ENCODE data around the gene SIVA1.

The SIVA1 gene

DNA sequence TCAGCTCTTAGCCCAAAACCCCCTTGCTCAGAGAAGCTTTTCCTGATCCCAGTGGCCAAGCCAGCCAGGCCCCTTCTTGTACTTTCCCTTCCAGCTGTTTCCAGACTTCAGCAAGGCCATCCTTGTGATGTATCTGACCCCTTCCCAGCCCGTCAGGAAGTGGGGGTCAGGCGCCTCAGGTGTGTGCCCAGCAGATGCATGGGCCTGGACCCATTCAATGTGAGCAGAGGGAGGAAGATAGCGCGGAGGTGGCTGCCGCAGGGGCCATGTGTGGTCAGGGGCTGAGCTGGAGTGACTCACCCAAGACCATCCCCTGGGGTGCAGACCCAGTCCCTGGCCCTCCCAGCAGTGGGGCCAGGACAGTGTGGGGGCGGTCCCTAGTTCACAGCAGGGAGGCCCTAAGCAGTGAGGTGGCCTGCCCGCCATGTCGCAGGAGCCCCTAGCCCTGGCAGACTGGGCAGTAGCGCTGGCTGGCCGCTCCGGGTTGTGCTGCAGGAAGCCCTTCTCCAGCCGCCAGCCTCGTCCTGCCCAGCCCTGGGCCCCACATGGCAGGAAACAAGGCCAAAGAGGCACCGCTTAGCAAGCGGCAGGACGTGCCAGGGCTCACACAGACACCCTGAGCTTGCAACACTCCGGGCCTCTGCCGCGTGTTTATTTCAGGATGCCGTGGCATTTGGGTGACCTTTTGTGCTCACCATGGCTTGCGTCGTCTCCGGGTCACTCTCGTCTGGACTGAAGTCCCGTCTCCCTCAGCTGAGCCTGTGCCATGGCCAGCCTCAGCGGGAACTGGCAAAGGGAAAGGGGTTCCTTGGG, 16.9 kb upstream of the SIVA1 start:
- no peak for ATAC-seq
- no peak for TF ChIP-seq PPARA (CRISPR knock-in tag; IDR thresholded peaks at IDR 0.05; ENCODE audit: borderline replicate concordance)
- no peak for TF ChIP-seq CSDC2 (CRISPR knock-in tag; IDR thresholded peaks at IDR 0.05)
- TF ChIP-seq GLIS3 (CRISPR knock-in tag; IDR thresholded peaks at IDR 0.05) = no peak
- no peak for TF ChIP-seq TOX (CRISPR knock-in tag; IDR thresholded peaks at IDR 0.05; ENCODE audit: borderline replicate concordance)
- no peak for TF ChIP-seq ARNTL (CRISPR knock-in tag; IDR thresholded peaks at IDR 0.05; ENCODE audit: borderline replicate concordance, low read depth)
- no peak for TF ChIP-seq ISL1 (CRISPR knock-in tag; IDR thresholded peaks at IDR 0.05)
- TF ChIP-seq, protein P1, sequence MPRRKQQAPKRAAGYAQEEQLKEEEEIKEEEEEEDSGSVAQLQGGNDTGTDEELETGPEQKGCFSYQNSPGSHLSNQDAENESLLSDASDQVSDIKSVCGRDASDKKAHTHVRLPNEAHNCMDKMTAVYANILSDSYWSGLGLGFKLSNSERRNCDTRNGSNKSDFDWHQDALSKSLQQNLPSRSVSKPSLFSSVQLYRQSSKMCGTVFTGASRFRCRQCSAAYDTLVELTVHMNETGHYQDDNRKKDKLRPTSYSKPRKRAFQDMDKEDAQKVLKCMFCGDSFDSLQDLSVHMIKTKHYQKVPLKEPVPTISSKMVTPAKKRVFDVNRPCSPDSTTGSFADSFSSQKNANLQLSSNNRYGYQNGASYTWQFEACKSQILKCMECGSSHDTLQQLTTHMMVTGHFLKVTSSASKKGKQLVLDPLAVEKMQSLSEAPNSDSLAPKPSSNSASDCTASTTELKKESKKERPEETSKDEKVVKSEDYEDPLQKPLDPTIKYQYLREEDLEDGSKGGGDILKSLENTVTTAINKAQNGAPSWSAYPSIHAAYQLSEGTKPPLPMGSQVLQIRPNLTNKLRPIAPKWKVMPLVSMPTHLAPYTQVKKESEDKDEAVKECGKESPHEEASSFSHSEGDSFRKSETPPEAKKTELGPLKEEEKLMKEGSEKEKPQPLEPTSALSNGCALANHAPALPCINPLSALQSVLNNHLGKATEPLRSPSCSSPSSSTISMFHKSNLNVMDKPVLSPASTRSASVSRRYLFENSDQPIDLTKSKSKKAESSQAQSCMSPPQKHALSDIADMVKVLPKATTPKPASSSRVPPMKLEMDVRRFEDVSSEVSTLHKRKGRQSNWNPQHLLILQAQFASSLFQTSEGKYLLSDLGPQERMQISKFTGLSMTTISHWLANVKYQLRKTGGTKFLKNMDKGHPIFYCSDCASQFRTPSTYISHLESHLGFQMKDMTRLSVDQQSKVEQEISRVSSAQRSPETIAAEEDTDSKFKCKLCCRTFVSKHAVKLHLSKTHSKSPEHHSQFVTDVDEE (CRISPR knock-in tag; IDR thresholded peaks at IDR 0.05) = no peak
- no peak for TF ChIP-seq TCF4 (CRISPR knock-in tag; IDR thresholded peaks at IDR 0.05; ENCODE audit: borderline replicate concordance)
- no peak for TF ChIP-seq ESRRG (CRISPR knock-in tag; IDR thresholded peaks at IDR 0.05)
- TF ChIP-seq BACH2 (CRISPR knock-in tag; IDR thresholded peaks at IDR 0.05; ENCODE audit: borderline replicate concordance) = no peak
- no peak for TF ChIP-seq RARB (CRISPR knock-in tag; IDR thresholded peaks at IDR 0.05)
- TF ChIP-seq ZNF8 (CRISPR knock-in tag; IDR thresholded peaks at IDR 0.05) = no peak
- no peak for TF ChIP-seq ZNF70 (CRISPR knock-in tag; IDR thresholded peaks at IDR 0.05)
- no peak for TF ChIP-seq ZNF565 (CRISPR knock-in tag; conservative IDR thresholded peaks at IDR 0.05; ENCODE audit: low read depth)
- TF ChIP-seq SNAI2 (CRISPR knock-in tag; IDR thresholded peaks at IDR 0.05) = no peak
- TF ChIP-seq, protein P2, sequence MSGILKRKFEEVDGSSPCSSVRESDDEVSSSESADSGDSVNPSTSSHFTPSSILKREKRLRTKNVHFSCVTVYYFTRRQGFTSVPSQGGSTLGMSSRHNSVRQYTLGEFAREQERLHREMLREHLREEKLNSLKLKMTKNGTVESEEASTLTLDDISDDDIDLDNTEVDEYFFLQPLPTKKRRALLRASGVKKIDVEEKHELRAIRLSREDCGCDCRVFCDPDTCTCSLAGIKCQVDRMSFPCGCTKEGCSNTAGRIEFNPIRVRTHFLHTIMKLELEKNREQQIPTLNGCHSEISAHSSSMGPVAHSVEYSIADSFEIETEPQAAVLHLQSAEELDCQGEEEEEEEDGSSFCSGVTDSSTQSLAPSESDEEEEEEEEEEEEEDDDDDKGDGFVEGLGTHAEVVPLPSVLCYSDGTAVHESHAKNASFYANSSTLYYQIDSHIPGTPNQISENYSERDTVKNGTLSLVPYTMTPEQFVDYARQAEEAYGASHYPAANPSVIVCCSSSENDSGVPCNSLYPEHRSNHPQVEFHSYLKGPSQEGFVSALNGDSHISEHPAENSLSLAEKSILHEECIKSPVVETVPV (CRISPR knock-in tag; IDR thresholded peaks at IDR 0.05) = no peak
- TF ChIP-seq ZFP30 (CRISPR knock-in tag; IDR thresholded peaks at IDR 0.05) = no peak

DNA sequence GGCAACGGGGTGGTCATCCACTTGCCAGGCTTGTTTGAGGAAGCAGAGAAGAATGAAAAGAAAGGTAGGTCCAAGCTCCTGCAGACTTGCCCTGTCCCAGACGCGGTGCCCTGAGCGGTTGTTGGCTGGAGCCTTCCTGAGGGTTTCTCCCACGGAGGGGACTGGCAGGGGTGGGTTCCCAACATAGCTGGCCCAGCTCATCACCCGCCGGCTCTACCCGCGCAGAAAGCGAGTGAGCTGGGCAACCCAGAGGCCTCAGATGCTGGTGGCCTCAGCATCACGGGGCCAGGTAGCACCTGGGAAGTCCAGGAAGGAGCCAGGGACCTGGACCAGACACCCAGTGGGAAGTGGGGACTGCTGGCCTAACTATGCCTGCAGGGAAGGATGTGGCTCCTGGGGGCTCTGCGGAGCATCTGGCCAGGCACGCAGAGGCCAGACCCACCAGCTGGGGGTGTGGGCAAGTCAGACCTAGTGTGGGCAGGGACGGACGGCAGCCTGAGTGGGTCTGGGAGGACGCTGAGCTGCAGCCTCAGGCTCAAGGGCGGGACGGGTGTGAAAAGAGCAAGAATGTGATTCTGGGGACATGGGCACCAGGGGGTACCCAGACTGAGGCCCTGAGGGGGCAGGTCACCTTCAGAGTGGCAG, 14.4 kb upstream of the SIVA1 start:
- TF ChIP-seq RARB (CRISPR knock-in tag; IDR thresholded peaks at IDR 0.05) (no peak), GLIS3 (CRISPR knock-in tag; IDR thresholded peaks at IDR 0.05) (no peak)
- TF ChIP-seq, protein P3, sequence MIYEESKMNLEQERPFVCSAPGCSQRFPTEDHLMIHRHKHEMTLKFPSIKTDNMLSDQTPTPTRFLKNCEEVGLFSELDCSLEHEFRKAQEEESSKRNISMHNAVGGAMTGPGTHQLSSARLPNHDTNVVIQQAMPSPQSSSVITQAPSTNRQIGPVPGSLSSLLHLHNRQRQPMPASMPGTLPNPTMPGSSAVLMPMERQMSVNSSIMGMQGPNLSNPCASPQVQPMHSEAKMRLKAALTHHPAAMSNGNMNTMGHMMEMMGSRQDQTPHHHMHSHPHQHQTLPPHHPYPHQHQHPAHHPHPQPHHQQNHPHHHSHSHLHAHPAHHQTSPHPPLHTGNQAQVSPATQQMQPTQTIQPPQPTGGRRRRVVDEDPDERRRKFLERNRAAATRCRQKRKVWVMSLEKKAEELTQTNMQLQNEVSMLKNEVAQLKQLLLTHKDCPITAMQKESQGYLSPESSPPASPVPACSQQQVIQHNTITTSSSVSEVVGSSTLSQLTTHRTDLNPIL (CRISPR knock-in tag; IDR thresholded peaks at IDR 0.05; ENCODE audit: low read depth) = no peak
- no peak for ATAC-seq

- TF ChIP-seq GLIS3 (CRISPR knock-in tag; IDR thresholded peaks at IDR 0.05) = no peak
- no peak for TF ChIP-seq SNAI2 (CRISPR knock-in tag; IDR thresholded peaks at IDR 0.05)
- ATAC-seq = no peak
Observed at GRCh38 chr14:104739026-104739425, 13.9 kb upstream of the SIVA1 start.

DNA sequence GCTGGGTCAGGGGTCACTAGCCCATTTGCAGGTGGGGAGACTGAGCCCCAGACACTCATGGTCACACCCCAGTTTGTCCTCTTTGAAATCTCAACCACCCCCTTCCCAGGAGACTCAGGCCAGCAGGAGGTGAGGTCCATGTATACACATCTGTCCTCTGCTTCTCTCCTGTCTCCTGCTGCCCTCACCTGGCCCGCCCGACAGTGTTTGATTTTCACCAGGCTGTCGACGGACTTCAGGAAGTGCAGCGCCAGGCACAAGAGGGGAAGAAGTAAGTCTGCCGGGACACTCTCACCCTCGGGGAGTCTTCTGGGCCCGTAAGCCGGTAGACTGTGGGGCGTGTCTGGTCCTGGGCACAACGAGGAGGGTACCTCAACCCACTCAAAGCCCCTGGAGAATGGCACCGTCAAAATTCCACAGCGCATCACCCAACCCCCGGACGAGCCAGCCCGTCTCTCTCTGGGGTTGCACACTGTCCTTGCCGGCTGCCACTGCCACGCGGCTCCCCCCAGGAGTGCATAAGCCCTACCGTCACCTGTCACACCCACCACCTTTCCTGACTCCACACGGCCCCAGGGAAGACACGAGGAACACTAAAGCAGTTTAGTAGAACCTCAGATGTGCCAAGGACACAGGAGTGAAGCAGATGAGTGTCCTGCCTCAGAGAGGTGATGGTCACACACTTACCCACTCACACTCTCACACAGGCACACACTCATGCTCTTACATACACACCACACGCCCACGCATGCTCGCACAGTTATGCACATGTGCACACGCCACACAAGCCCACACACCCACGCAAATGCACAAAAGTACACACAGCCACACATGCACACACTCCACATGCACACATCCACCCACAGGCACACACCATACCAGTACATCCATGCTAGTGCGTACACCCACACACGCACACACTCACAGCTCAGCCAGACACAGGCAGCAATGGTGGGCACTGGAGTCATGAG, 13.1 kb upstream of the SIVA1 start:
- no peak for ATAC-seq
- TF ChIP-seq, protein P4, sequence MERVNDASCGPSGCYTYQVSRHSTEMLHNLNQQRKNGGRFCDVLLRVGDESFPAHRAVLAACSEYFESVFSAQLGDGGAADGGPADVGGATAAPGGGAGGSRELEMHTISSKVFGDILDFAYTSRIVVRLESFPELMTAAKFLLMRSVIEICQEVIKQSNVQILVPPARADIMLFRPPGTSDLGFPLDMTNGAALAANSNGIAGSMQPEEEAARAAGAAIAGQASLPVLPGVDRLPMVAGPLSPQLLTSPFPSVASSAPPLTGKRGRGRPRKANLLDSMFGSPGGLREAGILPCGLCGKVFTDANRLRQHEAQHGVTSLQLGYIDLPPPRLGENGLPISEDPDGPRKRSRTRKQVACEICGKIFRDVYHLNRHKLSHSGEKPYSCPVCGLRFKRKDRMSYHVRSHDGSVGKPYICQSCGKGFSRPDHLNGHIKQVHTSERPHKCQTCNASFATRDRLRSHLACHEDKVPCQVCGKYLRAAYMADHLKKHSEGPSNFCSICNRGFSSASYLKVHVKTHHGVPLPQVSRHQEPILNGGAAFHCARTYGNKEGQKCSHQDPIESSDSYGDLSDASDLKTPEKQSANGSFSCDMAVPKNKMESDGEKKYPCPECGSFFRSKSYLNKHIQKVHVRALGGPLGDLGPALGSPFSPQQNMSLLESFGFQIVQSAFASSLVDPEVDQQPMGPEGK (CRISPR knock-in tag; IDR thresholded peaks at IDR 0.05; ENCODE audit: borderline replicate concordance) = no peak
- TF ChIP-seq ZNF70 (CRISPR knock-in tag; IDR thresholded peaks at IDR 0.05) (no peak), ZFP3 (CRISPR knock-in tag; IDR thresholded peaks at IDR 0.05) (no peak), ZC3H10 (CRISPR knock-in tag; IDR thresholded peaks at IDR 0.05) (no peak), RARB (CRISPR knock-in tag; IDR thresholded peaks at IDR 0.05) (no peak)

Data from SK-N-SH treated with all-trans-retinoic acid at 6 μM for 48 hours (cell line).